Mammary epithelial cell (primary cell): ENCODE data around the gene CPLX4.

ENCODE experiments used
- EZH2 ChIP-seq: IDR thresholded peaks from 2 replicates; pipeline ENCODE4 v1.6.1; 2012; ENCODE audit warnings: low read length, inconsistent platforms, borderline replicate concordance
- TF ChIP-seq, protein P1 (sequence below), 2 donors: IDR thresholded peaks in 1 of 2; conservative IDR thresholded peaks in 1 of 2; 2 replicates each; pipeline ENCODE4 v1.5.1; 2011 to 2012; ENCODE audit warnings: inconsistent platforms in 2 of 2, low read length in 2 of 2, mild to moderate bottlenecking in 2 of 2, control low read depth in 1 of 2, low read depth in 1 of 2; ENCODE audit not compliant: insufficient read depth in 1 of 2; ENCODE audit errors: extremely low read depth in 1 of 2

DNA sequence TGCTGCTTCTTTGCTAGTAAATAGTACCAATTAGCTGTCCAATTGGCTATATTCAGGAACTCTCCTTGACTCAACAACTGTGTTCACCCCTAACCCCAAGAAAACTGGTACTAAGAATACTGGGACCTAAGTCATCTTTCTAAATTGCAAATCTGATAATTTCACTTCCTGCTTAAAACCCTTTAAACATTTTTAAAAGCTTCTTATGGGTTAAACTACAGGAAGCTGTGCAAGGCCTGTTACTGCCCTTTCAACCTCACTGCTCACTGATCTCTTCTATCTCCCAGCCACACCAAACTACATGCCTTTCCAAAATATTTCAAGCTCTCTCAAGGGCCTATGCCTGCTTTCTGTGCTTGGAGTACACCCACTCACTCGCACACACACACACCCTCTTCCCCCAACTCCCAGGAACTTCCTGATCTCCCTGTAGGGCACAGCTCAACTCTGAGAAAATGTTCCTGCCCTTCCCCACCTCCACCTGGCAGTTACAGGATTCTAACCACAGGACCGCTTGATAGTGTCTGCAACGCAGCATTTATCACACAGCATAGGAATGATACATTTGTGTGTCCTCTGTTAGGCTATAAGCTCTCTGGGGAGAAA is 33.9 kb upstream of the CPLX4 start:
- TF ChIP-seq EZH2, result no peak
- TF ChIP-seq, protein P1, sequence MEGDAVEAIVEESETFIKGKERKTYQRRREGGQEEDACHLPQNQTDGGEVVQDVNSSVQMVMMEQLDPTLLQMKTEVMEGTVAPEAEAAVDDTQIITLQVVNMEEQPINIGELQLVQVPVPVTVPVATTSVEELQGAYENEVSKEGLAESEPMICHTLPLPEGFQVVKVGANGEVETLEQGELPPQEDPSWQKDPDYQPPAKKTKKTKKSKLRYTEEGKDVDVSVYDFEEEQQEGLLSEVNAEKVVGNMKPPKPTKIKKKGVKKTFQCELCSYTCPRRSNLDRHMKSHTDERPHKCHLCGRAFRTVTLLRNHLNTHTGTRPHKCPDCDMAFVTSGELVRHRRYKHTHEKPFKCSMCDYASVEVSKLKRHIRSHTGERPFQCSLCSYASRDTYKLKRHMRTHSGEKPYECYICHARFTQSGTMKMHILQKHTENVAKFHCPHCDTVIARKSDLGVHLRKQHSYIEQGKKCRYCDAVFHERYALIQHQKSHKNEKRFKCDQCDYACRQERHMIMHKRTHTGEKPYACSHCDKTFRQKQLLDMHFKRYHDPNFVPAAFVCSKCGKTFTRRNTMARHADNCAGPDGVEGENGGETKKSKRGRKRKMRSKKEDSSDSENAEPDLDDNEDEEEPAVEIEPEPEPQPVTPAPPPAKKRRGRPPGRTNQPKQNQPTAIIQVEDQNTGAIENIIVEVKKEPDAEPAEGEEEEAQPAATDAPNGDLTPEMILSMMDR (conservative IDR thresholded peaks at IDR 0.05 in 1 of 2, IDR thresholded peaks at IDR 0.05 in 1 of 2; ENCODE audit: extremely low read depth in 1 of 2, insufficient read depth in 1 of 2, low read depth in 1 of 2, low read length in 2 of 2), result no peak
